ENCODE measurements around the gene IFITM1. TPM values are rescaled to one million over a fixed set of nuclear protein-coding genes. Genes with fewer than 3 reads are reported as not detected.
A peak's percentile ranks its signal among the peaks of the same experiment; 100 is the strongest.

The IFITM1 gene
- total RNA-seq, 1 experiment from 2014 or later = 0.37 TPM

DNA sequence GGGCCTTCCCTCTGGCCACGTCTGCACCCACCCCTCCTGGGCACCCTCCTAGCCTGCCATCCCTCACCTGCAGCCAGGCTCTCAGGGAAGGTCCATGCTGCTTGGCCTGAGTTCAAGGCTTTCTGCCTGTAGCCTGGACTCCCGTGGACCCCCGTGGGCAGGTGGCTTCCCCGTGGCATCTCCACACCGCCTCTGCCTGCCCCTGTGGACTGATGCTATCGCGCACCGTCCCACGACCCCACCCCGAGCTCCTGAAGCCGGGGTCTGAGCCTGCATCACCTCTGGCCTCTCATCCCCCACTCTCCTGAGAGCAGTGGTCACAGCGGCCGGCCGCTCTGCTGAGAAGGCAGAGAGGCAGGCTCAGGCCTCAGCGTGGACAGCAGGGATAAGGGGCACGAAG lies 19.1 kb upstream of the IFITM1 start:
- Histone ChIP-seq H3K27me3 (replicated peaks) (no peaks in the 10 kb centered on the region), H3K9me3 (replicated peaks) (no peaks in the 10 kb centered on the region), H3K4me3 (no peak overlapping the region), H3K27ac (no peak overlapping the region), H3K36me3 (no peaks in the 10 kb centered on the region), H3K4me1 (replicated peaks) (peaks cover 16% of the 10 kb centered on the region)
- DNase-seq (ENCODE audit: low read depth in 1 of 2, low spot score in 2 of 2) = no peak

DNA sequence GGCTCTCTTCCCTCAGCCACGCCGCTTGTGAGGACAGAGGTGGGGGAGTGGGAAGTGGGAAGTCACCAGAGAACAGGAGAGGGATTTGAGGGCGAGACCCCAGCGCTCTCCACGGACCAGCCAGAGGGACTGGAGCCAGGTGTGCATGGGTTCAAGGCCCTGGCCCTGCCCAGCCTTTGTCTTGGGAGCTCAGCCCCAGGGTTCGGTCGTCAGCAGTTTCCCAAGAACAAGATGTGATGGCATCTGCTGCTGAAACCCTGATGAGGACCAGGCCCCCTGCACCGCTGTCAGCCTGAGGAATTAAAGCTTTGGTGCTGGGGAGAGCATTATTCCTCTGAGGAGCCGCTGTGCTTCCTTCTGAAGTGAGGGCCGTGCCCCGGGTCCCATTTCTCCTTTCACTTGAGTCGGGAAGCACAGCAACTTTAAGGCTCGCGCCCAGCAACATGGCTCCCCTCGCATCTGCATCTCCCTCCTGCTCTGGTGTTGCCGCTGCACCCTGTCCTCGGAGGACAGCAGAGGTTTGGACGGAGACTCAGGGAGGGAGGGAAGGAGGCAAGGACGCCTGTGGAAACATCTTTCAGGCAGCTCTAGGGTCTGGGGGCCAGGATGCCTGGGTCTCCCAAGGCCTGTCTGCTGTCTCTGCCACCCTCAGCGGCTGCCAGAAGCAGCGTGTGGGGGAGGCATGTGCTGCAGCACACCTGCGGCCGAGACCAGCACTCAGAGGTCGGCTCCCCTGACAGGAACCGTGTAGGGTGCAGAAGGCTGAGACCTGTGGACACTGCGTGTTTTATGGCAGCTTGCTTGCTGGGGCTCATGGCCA lies 18.3 kb upstream of the IFITM1 start:
- no peak overlapping the region for H3K27ac ChIP-seq
- no peaks in the 10 kb centered on the region for H3K9me3 ChIP-seq (replicated peaks)
- no peaks in the 10 kb centered on the region for H3K27me3 ChIP-seq (replicated peaks)
- DNase-seq (ENCODE audit: low read depth in 1 of 2, low spot score in 2 of 2) = no peak
- peaks cover 15% of the 10 kb centered on the region for H3K4me1 ChIP-seq (replicated peaks)
- H3K4me3 ChIP-seq = no peak overlapping the region
- no peaks in the 10 kb centered on the region for H3K36me3 ChIP-seq

DNA sequence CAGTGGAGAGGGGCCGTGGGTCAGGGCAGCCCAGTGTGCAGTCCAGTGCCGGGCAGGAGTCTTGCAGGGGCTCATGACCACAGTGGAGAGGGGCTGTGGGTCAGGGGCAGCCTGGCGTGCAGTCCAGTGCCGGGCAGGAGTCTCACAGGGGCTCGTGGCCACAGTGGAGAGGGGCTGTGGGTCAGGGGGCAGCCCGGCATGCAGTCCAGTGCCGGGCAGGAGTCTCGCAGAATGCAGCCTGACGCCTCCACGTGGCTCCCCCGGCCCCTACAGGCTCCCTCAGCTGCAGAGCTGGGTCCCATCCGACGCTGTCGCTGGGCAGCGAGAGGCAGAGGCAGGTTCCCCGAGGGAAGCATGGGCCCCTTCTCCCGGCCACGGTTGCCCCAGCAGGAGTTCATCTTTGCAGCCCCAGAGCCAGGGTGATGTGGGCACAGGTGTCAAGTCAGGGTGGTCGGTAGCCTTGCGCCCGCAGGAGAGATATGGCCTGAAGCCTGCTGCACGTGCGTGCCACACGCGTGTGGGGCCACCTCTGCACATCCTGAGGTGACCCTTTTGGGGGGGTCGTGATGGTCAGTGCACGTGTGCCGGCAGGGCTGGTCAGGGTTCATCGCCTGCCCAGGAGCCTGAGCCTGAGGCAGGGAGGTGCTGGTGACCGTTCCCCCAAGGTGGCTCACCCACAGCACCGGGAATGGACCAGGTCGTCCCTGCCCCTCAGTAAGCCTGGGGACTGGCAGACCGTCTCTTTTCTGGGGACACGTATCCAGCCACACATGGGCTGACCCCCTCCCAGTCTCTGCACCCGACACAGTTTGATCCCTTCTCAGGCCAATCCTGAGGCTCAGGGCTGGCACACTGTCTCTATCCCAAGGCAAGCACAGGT lies 17.4 kb upstream of the IFITM1 start:
- Histone ChIP-seq H3K27me3 (replicated peaks) (no peaks in the 10 kb centered on the region), H3K36me3 (no peaks in the 10 kb centered on the region), H3K4me3 (no peak overlapping the region), H3K27ac (no peak overlapping the region), H3K9me3 (replicated peaks) (no peaks in the 10 kb centered on the region), H3K4me1 (replicated peaks) (peaks cover 15% of the 10 kb centered on the region)
- DNase-seq (ENCODE audit: low read depth in 1 of 2, low spot score in 2 of 2) = no peak

DNA sequence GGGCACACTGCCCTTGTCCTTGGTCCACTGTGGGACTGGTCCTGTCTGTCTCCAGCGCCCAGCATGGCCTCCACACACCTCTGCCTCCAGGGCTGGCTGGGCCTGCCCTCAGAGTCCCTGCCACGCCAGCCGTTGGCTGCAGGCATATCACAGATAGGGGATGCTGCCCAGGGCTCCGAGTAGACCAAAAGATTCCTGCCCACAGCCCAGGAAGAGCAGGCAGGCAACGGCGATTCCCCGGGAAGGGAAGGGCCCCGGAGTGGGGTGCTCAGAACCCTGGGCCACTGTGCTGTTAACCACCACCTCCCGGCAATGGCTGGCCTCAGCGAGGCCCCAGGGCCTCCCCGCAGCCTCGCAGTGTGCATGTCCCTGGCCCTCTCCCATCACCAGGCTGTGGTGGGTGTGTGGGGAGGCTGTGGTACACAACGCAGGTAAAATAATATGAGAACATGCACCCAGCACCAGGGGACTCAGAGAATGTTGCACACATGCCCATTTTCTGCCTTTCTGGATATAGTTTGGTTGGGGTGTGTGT lies 16.7 kb upstream of the IFITM1 start:
- H3K4me3 ChIP-seq = no peak overlapping the region
- no peaks in the 10 kb centered on the region for H3K36me3 ChIP-seq
- peaks cover 15% of the 10 kb centered on the region for H3K4me1 ChIP-seq (replicated peaks)
- peak in 1 of 2 experiments; percentile 11 for DNase-seq (ENCODE audit: low read depth in 1 of 2, low spot score in 2 of 2)
- no peaks in the 10 kb centered on the region for H3K9me3 ChIP-seq (replicated peaks)
- no peak overlapping the region for H3K27ac ChIP-seq
- H3K27me3 ChIP-seq (replicated peaks) = no peaks in the 10 kb centered on the region

DNA sequence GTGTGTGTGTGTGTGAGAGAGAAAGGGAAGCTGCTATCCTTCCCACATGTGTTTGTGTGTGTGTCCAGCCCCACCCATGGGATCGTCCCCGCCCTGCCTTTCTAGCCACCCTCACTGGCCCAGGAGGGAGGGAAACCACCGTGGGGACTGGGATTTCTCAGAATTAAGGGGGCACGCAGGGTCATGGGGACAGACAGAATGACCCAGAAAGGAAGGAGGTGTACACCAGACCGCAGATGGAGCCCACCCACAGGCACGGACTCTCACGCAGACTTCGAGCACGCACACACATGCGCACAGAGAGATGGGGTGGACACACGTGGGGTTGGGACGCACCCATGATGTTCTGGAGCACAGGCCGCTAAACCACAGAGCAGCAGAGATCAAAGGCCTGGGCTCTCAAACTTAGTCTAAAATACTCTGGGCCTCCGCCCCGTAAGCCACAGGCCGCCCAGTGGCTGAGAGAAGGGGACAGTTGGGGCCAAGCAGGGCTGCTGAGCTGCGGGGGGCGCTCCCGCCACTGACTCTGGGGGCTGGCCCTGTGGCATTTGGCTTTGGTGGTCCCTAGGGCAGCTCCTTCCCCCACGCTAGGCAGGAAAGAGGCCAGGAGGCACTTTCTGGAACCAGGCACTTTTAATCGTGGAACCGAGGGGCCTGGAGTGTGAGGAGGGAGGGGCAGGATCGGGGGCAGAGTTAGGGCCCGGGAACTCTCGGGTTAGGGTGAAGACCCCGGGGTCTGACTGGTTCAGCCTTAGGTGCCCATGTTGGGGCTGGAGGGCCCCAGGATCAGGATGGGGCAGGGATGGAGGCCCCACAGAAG lies 16.0 kb upstream of the IFITM1 start:
- H3K4me1 ChIP-seq (replicated peaks) = peaks cover 15% of the 10 kb centered on the region

DNA sequence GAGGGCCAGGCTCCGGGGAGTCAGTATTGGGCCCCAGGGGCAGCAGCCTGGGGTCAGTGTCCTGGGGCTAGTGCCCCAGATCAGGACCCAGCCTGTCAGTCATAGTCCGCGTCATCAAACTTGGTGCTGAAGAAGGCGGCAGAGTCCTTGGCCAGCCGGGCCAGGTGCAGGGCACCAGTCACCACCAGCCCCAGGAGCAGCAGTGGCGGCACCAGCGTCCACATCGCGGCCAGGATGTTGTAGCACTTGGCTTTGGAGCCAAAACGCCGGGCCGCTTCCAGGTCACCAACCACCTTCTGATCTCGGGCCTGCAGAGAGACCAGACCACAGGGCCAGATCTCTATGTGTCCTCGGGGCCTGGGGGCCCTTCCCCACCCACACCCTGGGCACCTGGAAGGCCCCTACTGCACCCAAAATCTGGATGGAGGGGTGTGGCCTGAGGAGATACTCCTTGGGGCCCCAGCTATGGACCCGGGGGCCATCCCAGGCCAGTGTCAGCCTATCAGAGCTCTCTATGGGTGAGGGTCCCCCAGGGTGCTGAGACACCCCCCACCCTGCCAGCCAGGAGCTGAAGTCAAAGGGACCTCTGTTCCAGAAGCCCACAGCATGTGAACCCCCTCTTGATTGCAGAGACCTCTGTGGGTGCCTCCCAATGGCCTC lies 15.3 kb upstream of the IFITM1 start:
- Histone ChIP-seq H3K4me1 (replicated peaks) (peaks cover 15% of the 10 kb centered on the region), H3K27ac (no peak overlapping the region), H3K4me3 (no peak overlapping the region), H3K36me3 (no peaks in the 10 kb centered on the region), H3K27me3 (replicated peaks) (no peaks in the 10 kb centered on the region), H3K9me3 (replicated peaks) (no peaks in the 10 kb centered on the region)
- no peak for DNase-seq (ENCODE audit: low read depth in 1 of 2, low spot score in 2 of 2)

More for the DNA sequence above, 16.0 kb upstream of the IFITM1 start:
- peak; percentile 62 to 65 for DNase-seq (ENCODE audit: low read depth in 1 of 2, low spot score in 2 of 2)
- H3K9me3 ChIP-seq (replicated peaks) = no peaks in the 10 kb centered on the region
- no peaks in the 10 kb centered on the region for H3K36me3 ChIP-seq
- H3K27ac ChIP-seq = 0 out of 2 replicates have a peak overlapping the region, but pooled peaks have one; percentile 26
- no peak overlapping the region for H3K4me3 ChIP-seq
- H3K27me3 ChIP-seq (replicated peaks) = no peaks in the 10 kb centered on the region

DNA sequence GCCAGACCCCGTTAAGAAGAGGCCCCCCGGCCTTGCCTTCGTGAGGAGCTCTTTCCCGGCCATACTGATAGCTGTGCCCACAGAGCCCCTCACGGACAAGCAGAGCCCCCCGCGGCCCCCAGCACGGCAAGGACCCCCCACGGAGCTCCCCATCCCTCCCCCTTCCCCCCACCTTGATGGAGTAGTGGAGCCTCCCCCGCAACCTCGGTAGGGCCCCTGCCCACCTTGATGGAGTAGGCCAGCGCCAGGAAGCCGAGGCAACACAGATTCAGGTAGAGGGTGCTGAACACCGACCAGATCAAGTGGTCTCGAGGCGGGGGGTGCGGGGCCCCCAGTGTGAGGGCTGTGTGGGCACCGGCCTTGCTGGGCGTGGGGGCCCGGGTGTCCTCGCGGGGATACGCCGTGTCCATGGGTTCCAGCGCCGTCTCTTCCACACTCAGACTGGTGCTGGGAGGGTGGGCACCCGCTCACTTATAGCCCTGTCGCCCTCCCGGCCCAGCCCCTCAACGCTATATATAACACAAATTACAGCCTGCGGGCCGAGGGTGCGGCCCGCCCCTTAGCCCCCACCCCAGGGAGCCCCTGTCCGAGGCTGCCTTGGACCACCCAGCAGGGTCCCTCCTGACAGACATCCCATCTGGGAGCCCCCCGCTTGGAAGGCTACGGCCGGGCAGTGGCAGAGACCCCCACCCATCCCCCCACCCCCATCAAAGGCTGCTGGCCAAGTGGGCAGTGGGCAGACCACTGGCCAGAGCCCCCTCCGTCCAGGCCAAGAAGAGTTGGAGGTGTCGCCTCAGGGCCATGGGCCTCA lies 14.6 kb upstream of the IFITM1 start, which contains the start of gene IFITM5:
TSS of gene IFITM5 (minus strand) at position 446 of the 811 bp plus-strand sequence. CDS start at position 410, 36 bp downstream.
- Histone ChIP-seq H3K4me1 (replicated peaks) (peaks cover 15% of the 10 kb centered on the region), H3K27ac (no peak within 1 kb of the TSS), H3K4me3 (no peak within 1 kb of the TSS), H3K9me3 (replicated peaks) (no peaks in the 10 kb centered on the region), H3K36me3 (no peaks in the 10 kb centered on the region), H3K27me3 (replicated peaks) (no peaks in the 10 kb centered on the region)
- DNase-seq (ENCODE audit: low read depth in 1 of 2, low spot score in 2 of 2) = no peak

DNA sequence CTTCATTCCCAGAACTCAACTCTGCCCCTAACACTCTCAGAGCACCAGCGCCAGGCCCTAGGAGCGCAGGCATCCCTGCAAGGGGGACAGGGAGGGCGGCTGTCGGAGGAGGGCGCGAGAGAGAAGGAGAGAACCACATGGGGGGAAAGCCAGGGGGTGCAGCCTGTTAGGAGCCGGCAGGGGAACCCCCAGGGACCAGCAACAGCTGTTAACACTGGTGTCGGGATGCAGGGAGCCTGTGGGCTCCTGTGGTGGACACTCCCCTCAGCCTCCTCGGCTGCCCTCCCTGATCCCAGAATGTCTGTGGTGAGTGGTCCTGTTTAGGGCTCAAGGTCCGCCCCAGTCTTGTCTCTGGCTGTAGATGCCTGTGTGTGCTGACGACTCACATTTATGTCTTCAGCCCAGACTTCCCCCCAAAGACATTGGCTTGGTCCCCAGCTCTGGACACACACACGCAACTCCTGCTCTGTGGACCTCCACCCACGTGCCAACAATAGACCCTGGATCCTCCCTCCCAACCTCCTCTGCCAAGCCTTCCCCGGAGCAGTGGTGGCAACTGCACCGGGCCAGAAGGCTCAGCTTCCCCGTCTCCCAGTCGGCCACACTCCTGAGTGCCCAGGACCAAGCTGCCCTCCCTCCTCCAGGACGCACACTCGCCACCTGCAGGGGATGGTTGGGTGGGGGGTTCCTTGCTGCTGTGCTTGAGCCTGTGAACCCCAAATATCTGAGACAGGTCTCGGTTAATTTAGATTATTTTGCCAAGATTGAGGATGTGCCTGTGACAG lies 13.7 kb upstream of the IFITM1 start:
- no peaks in the 10 kb centered on the region for H3K9me3 ChIP-seq (replicated peaks)
- H3K36me3 ChIP-seq = no peaks in the 10 kb centered on the region
- peaks cover 15% of the 10 kb centered on the region for H3K4me1 ChIP-seq (replicated peaks)
- H3K27ac ChIP-seq = no peak overlapping the region
- H3K4me3 ChIP-seq = no peak overlapping the region
- peak in 1 of 2 experiments; percentile 10 for DNase-seq (ENCODE audit: low read depth in 1 of 2, low spot score in 2 of 2)
- no peaks in the 10 kb centered on the region for H3K27me3 ChIP-seq (replicated peaks)

DNA sequence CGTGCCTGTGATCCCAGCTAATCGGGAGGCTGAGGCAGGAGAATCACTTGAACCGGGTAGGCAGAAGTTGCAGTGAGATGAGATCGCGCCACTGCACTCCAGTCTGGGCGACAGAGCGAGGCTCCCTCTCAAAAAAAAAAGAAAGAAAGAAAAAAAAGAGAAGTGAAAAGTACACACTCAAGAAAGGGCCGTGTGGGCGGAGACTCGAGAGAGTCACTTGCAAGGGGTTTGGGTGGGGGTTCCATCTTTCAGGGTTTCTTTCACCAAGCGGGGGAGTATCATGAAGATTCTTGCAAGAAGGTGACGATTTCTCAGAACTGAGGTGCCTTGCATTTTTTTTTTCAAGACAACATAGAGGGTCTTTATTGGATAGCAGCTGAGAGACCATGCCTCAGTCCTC lies 10.5 kb upstream of the IFITM1 start:
- no peak overlapping the region for H3K27ac ChIP-seq
- peaks cover 2% of the 10 kb centered on the region for H3K4me1 ChIP-seq (replicated peaks)
- H3K27me3 ChIP-seq (replicated peaks) = no peaks in the 10 kb centered on the region
- no peaks in the 10 kb centered on the region for H3K36me3 ChIP-seq
- no peak for DNase-seq (ENCODE audit: low read depth in 1 of 2, low spot score in 2 of 2)
- no peak overlapping the region for H3K4me3 ChIP-seq
- H3K9me3 ChIP-seq (replicated peaks) = no peaks in the 10 kb centered on the region

DNA sequence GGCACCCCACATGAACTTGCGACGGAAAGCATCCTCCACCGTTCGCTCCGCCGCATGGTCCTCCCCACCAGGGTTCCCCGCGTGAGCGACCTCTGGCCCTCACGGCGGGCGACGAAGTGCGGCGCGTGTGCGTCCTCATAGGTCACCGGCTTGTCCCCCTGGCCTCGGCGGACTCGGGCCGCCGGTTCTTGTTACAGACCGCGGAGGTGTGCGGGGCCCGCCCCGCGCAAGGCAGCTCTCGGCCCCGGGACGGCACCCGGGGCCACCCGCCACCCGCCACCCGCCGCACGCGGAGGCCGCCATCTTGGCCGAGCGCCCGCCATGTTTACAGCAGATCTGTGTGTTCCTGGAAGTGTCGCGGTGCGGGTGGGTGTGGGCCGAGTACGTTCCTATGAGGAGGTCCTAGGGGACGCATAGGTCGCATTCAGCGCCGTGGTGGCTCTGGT lies 9.8 kb upstream of the IFITM1 start:
- H3K36me3 ChIP-seq = no peaks in the 10 kb centered on the region
- no peak overlapping the region for H3K27ac ChIP-seq
- DNase-seq (ENCODE audit: low read depth in 1 of 2, low spot score in 2 of 2) = no peak
- no peaks in the 10 kb centered on the region for H3K9me3 ChIP-seq (replicated peaks)
- no peaks in the 10 kb centered on the region for H3K27me3 ChIP-seq (replicated peaks)
- H3K4me1 ChIP-seq (replicated peaks) = peaks cover 2% of the 10 kb centered on the region; the same call in 1 of the 2 replicates
- H3K4me3 ChIP-seq = no peak overlapping the region

DNA sequence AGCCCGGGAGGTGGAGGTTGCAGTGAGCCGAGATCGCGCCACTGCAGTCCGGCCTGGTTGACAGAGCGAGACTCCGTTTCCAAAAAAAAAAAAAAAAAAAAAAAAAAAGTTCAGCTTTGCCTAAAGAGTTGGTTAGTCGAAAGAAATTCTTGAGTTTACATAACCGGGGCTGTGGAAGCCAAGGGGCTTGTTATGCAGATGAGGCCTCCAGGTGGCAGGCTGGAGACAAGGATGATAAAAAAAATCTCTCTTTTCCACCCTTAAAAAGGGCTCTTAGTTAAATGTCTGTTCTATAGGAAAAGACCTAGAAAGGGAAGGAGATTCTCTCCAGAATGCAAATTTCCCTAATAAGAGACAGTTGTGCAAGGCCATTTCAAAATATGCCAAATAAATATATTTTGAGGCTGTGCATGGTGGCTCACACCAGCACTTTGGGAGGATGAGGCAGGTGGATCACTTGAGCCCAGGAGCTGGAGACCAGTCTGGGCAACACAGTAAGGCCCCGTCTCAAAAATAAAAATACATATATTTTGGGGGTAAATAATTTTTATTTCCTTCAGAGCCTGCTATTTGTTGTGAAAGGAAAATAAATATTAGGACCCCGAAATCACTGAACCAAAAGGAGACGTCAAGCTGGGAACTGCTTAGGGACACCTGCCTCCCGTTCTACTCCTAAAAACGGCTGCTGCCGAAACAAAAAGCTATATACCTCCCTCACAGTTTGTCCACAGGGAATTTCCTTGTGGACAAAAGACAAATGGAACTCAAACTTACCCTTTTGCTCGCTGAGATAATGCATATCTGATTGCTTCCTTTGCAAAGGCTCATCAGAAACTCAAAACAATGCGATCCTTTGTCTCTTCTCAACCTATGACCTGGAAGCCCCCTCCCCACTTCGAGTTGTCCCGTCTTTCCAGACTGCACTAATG lies 8.7 kb upstream of the IFITM1 start:
- Histone ChIP-seq H3K9me3 (replicated peaks) (no peaks in the 10 kb centered on the region), H3K4me3 (no peak overlapping the region), H3K27ac (no peak overlapping the region), H3K4me1 (replicated peaks) (peaks cover 13% of the 10 kb centered on the region), H3K27me3 (replicated peaks) (no peaks in the 10 kb centered on the region), H3K36me3 (no peaks in the 10 kb centered on the region)
- DNase-seq (ENCODE audit: low read depth in 1 of 2, low spot score in 2 of 2) = peak in 1 of 2 experiments; percentile 39

Data from SJSA1 (cell line).